HUES48 (cell line): ENCODE data around the gene FKBP3.

Experiments
- H3K27ac ChIP-seq: one replicate; pipeline ENCODE4 v1.7.0; 2013; ENCODE audit warnings: low read depth, low read length, inconsistent platforms
- H3K27me3 ChIP-seq: 2 replicates; pipeline ENCODE4 v1.6.1; 2013; ENCODE audit warnings: mild to moderate bottlenecking, low read length; ENCODE audit not compliant: control insufficient read depth, insufficient read depth
- H3K36me3 ChIP-seq: 2 replicates; pipeline ENCODE4 v1.6.1; 2013; ENCODE audit warnings: low read length; ENCODE audit not compliant: control insufficient read depth, insufficient read depth
- H3K4me1 ChIP-seq: 2 replicates; pipeline ENCODE4 v1.6.1; 2013; ENCODE audit warnings: mild to moderate bottlenecking, low read length; ENCODE audit not compliant: control insufficient read depth, insufficient read depth
- H3K4me3 ChIP-seq: 2 replicates; pipeline ENCODE4 v1.5.1; 2013; ENCODE audit warnings: mild to moderate bottlenecking, low read depth, low read length
- H3K9ac ChIP-seq: 2 replicates; pipeline ENCODE4 v1.6.1; 2013; ENCODE audit warnings: mild to moderate bottlenecking, low read depth, low read length, moderate library complexity
- H3K9me3 ChIP-seq: 2 replicates; pipeline ENCODE4 v1.6.1; 2013; ENCODE audit warnings: low read length; ENCODE audit not compliant: control insufficient read depth, insufficient read depth

FKBP3 gene

GRCh38 chr14:45140661-45141187 is 6.4 kb upstream of the FKBP3 start:
- Histone ChIP-seq H3K4me1 (peaks cover 3% of the 10 kb centered on the region; the same call in 1 of the 2 replicates), H3K27me3 (no peaks in the 10 kb centered on the region), H3K4me3 (no peak overlapping the region), H3K9ac (no peak overlapping the region), H3K9me3 (no peaks in the 10 kb centered on the region), H3K27ac (no peak overlapping the region), H3K36me3 (no peaks in the 10 kb centered on the region)

- Histone ChIP-seq H3K4me3 (peak overlapping the region; percentile 90), H3K4me1 (peaks cover 3% of the 10 kb centered on the region; the same call in 1 of the 2 replicates), H3K27ac (peak overlapping the region; percentile 68), H3K9me3 (no peaks in the 10 kb centered on the region), H3K9ac (peak overlapping the region; percentile 38; the same call in 1 of the 2 replicates), H3K36me3 (no peaks in the 10 kb centered on the region), H3K27me3 (no peaks in the 10 kb centered on the region)
Measured at GRCh38 chr14:45136399-45136798, 2.1 kb upstream of the FKBP3 start.

GRCh38 chr14:45135659-45136395 is 1.5 kb upstream of the FKBP3 start, which contains the start of gene FANCM:
Gene FANCM (plus strand): TSS chr14:45135930. CDS start chr14:45136032, 102 bp downstream.
- Histone ChIP-seq H3K9ac (peak within 1 kb of the TSS; percentile 38), H3K4me1 (peaks cover 3% of the 10 kb centered on the region; the same call in 1 of the 2 replicates), H3K27me3 (no peaks in the 10 kb centered on the region), H3K4me3 (peak within 1 kb of the TSS; percentile 90), H3K9me3 (no peaks in the 10 kb centered on the region), H3K27ac (peak within 1 kb of the TSS; percentile 84), H3K36me3 (peaks cover 2% of the 10 kb centered on the region; the same call in 1 of the 2 replicates)

GRCh38 chr14:45135156-45135555 is 875 bp upstream of the FKBP3 start:
- Histone ChIP-seq H3K4me1 (peaks cover 3% of the 10 kb centered on the region; the same call in 1 of the 2 replicates), H3K36me3 (peaks cover 8% of the 10 kb centered on the region), H3K4me3 (peak overlapping the region; percentile 90), H3K9ac (peak overlapping the region; percentile 32; the same call in 1 of the 2 replicates), H3K9me3 (no peaks in the 10 kb centered on the region), H3K27me3 (no peaks in the 10 kb centered on the region), H3K27ac (peak overlapping the region; percentile 84)

- H3K27ac ChIP-seq = peak overlapping the region; percentile 92
- peak overlapping the region; percentile 90 for H3K4me3 ChIP-seq
- H3K9me3 ChIP-seq = no peaks in the 10 kb centered on the region
- H3K9ac ChIP-seq = peak overlapping the region; percentile 99
- H3K36me3 ChIP-seq = peaks cover 23% of the 10 kb centered on the region
- H3K4me1 ChIP-seq = peaks cover 3% of the 10 kb centered on the region; the same call in 1 of the 2 replicates
- H3K27me3 ChIP-seq = no peaks in the 10 kb centered on the region
Measured at GRCh38 chr14:45133683-45134050, 614 bp downstream of the FKBP3 start.

- no peaks in the 10 kb centered on the region for H3K4me1 ChIP-seq
- no peak overlapping the region for H3K4me3 ChIP-seq
- no peaks in the 10 kb centered on the region for H3K9me3 ChIP-seq
- peaks cover 63% of the 10 kb centered on the region for H3K36me3 ChIP-seq
- no peak overlapping the region for H3K27ac ChIP-seq
- no peaks in the 10 kb centered on the region for H3K27me3 ChIP-seq
- H3K9ac ChIP-seq = no peak overlapping the region
Measured at GRCh38 chr14:45128963-45129629, 5.2 kb downstream of the FKBP3 start.

- Histone ChIP-seq H3K36me3 (peaks cover 89% of the 10 kb centered on the region), H3K27me3 (no peaks in the 10 kb centered on the region), H3K4me3 (no peak overlapping the region), H3K27ac (no peak overlapping the region), H3K9ac (no peak overlapping the region), H3K4me1 (no peaks in the 10 kb centered on the region), H3K9me3 (no peaks in the 10 kb centered on the region)
Measured at GRCh38 chr14:45125754-45126153, 8.5 kb downstream of the FKBP3 start.

- H3K4me1 ChIP-seq = no peaks in the 10 kb centered on the region
- H3K27ac ChIP-seq = no peak overlapping the region
- H3K9ac ChIP-seq = no peak overlapping the region
- H3K9me3 ChIP-seq = no peaks in the 10 kb centered on the region
- no peaks in the 10 kb centered on the region for H3K27me3 ChIP-seq
- peaks cover 89% of the 10 kb centered on the region for H3K36me3 ChIP-seq
- no peak overlapping the region for H3K4me3 ChIP-seq
Measured at GRCh38 chr14:45123271-45123670, 11.0 kb downstream of the FKBP3 start.

GRCh38 chr14:45120096-45120495 is 14.2 kb downstream of the FKBP3 start:
- no peaks in the 10 kb centered on the region for H3K9me3 ChIP-seq
- H3K27me3 ChIP-seq = no peaks in the 10 kb centered on the region
- no peak overlapping the region for H3K27ac ChIP-seq
- no peak overlapping the region for H3K9ac ChIP-seq
- H3K4me1 ChIP-seq = no peaks in the 10 kb centered on the region
- H3K4me3 ChIP-seq = no peak overlapping the region
- H3K36me3 ChIP-seq = peaks cover 90% of the 10 kb centered on the region

GRCh38 chr14:45118594-45118993 is 15.7 kb downstream of the FKBP3 start:
- H3K36me3 ChIP-seq = peaks cover 94% of the 10 kb centered on the region
- no peak overlapping the region for H3K27ac ChIP-seq

GRCh38 chr14:45114327-45114726 is 20.0 kb downstream of the FKBP3 start:
- Histone ChIP-seq H3K9me3 (no peaks in the 10 kb centered on the region), H3K27ac (no peak overlapping the region), H3K4me1 (no peaks in the 10 kb centered on the region), H3K4me3 (no peak overlapping the region), H3K36me3 (peaks cover 94% of the 10 kb centered on the region), H3K9ac (no peak overlapping the region), H3K27me3 (no peaks in the 10 kb centered on the region)

More at GRCh38 chr14:45118594-45118993, 15.7 kb downstream of the FKBP3 start:
- Histone ChIP-seq H3K27me3 (no peaks in the 10 kb centered on the region), H3K9ac (no peak overlapping the region), H3K9me3 (no peaks in the 10 kb centered on the region), H3K4me1 (no peaks in the 10 kb centered on the region), H3K4me3 (no peak overlapping the region)
